GM23248 (cell line): ENCODE data around the gene HRC. TPM values are rescaled to one million over a fixed set of nuclear protein-coding genes. Genes with fewer than 3 reads are reported as not detected.

Source experiments
- DNase-seq: peaks from one replicate; pipeline ENCODE4 v3.0.0-alpha.2; 2015
- H2AFZ ChIP-seq: fragments of 200-600 bp; sonication (generic); 2 replicates; pipeline ENCODE4 v1.6.1; 2016; ENCODE audit warnings: antibody characterized with exemption
- H3F3A ChIP-seq: fragments of 200-600 bp; sonication (generic); 2 replicates; pipeline ENCODE4 v1.6.1; 2016; ENCODE audit warnings: mild to moderate bottlenecking, antibody characterized with exemption, mixed run types; ENCODE audit not compliant: insufficient read depth
- H3K27ac ChIP-seq: fragments of 200-600 bp; sonication (generic); 2 replicates; pipeline ENCODE4 v1.5.1; 2016; ENCODE audit warnings: mild to moderate bottlenecking
- H3K27me3 ChIP-seq: fragments of 200-600 bp; sonication (generic); replicated peaks from 2 replicates; pipeline ENCODE4 v1.6.1; 2016; ENCODE audit warnings: mild to moderate bottlenecking; ENCODE audit not compliant: insufficient read depth
- H3K36me3 ChIP-seq: fragments of 200-600 bp; sonication (generic); 2 replicates; pipeline ENCODE4 v1.6.1; 2016; ENCODE audit warnings: low read depth, mild to moderate bottlenecking
- H3K4me1 ChIP-seq: fragments of 200-600 bp; sonication (generic); 2 replicates; pipeline ENCODE4 v1.6.1; 2016; ENCODE audit warnings: mild to moderate bottlenecking; ENCODE audit not compliant: insufficient read depth
- H3K4me2 ChIP-seq: fragments of 200-600 bp; sonication (generic); one replicate; pipeline ENCODE4 v1.6.1; 2016; ENCODE audit warnings: mild to moderate bottlenecking; ENCODE audit not compliant: unreplicated experiment
- H3K4me3 ChIP-seq: fragments of 200-600 bp; sonication (generic); 2 replicates; pipeline ENCODE4 v1.5.1; 2016; ENCODE audit warnings: mild to moderate bottlenecking
- H3K79me2 ChIP-seq: fragments of 200-600 bp; sonication (generic); 2 replicates; pipeline ENCODE4 v1.6.1; 2016; ENCODE audit warnings: mild to moderate bottlenecking; ENCODE audit not compliant: insufficient read depth
- H3K9ac ChIP-seq: fragments of 200-600 bp; sonication (generic); 2 replicates; pipeline ENCODE4 v1.6.1; 2016; ENCODE audit warnings: mild to moderate bottlenecking
- H3K9me2 ChIP-seq: fragments of 200-600 bp; sonication (generic); 2 replicates; pipeline ENCODE4 v1.6.1; 2016; ENCODE audit warnings: mixed run types, mild to moderate bottlenecking, moderate library complexity; ENCODE audit not compliant: insufficient read depth
- H3K9me3 ChIP-seq: fragments of 200-600 bp; sonication (generic); one replicate; pipeline ENCODE4 v1.6.1; 2017; ENCODE audit warnings: low read depth
- H4K20me1 ChIP-seq: fragments of 200-600 bp; sonication (generic); 2 replicates; pipeline ENCODE4 v1.6.0; 2016; ENCODE audit not compliant: insufficient read depth
- EZH2 ChIP-seq: fragments of 200-600 bp; sonication (generic); IDR thresholded peaks from 2 replicates; pipeline ENCODE4 v1.6.1; 2018; ENCODE audit warnings: antibody characterized with exemption, mild to moderate bottlenecking; ENCODE audit not compliant: insufficient read depth, poor library complexity, severe bottlenecking
- EZH2phosphoT487 ChIP-seq: fragments of 200-600 bp; sonication (generic); IDR thresholded peaks from 2 replicates; pipeline ENCODE4 v1.6.1; 2018; ENCODE audit warnings: antibody characterized with exemption, moderate library complexity, mild to moderate bottlenecking, low read depth; ENCODE audit not compliant: insufficient read depth
- WGBS, 2 experiments: methylation state at CpG; one replicate each; pipeline ENCODE4 v1.1.6; 2015 to 2017; ENCODE audit warnings: low lambda C conversion rate in 2 of 2, low coverage in 1 of 2; ENCODE audit errors: missing lambda C conversion rate in 2 of 2; 5-methylcytosine and 5-hydroxymethylcytosine counted together
- in situ Hi-C: fragments of 300-500 bp; cut with MboI; formaldehyde crosslinking; loops from 2 replicates; pipeline ENCODE4 v1.15.0; 2020
- polyA plus RNA-seq: library from polyadenylated mRNA; unstranded; fragments of >200 nt; fragmentation: Nextera tagmentation; extraction: Ambion mirVana; gene quantifications from 2 replicates; pipeline ENCODE4 v1.2.1, GENCODE V29; 2016
- total RNA-seq: library from RNA; depleted of rRNA; stranded (reverse); fragments of >200 nt; shearing (Covaris generic); gene quantifications from 2 replicates; pipeline ENCODE4 v1.2.3, GENCODE V29; 2014

Gene HRC
- total and polyA plus RNA-seq, 2 experiments from 2014 or later: not detected

- Histone ChIP-seq H3K9ac (peak overlapping the region; percentile 61), H3K9me2 (no peaks in the 10 kb centered on the region), H3F3A (peaks cover 5% of the 10 kb centered on the region; the same call in 1 of the 2 replicates), H3K27ac (no peak overlapping the region), H3K27me3 (no peaks in the 10 kb centered on the region), H3K4me3 (peak overlapping the region; percentile 82), H3K4me1 (peaks cover 4% of the 10 kb centered on the region; the same call in 1 of the 2 replicates), H3K4me2 (peak overlapping the region; percentile 68), H3K79me2 (no peaks in the 10 kb centered on the region), H4K20me1 (no peaks in the 10 kb centered on the region), H2AFZ (peak overlapping the region; percentile 99), H3K36me3 (no peaks in the 10 kb centered on the region), H3K9me3 (no peaks in the 10 kb centered on the region)
- WGBS, 2 experiments: 3 to 4% methylated on average over 17 to 21 of the region's 21 CpGs
- in situ Hi-C loops: no loop called here
- DNase-seq: peak; percentile 96
- TF ChIP-seq EZH2: no peak
- no peak for TF ChIP-seq EZH2phosphoT487
Observed at GRCh38 chr19:49142866-49143335, 12.3 kb downstream of the HRC start.

GRCh38 chr19:49141352-49141751, 13.8 kb downstream of the HRC start:
- no peak overlapping the region for H2AFZ ChIP-seq
- in situ Hi-C loops: no loop called here
- H3K9me2 ChIP-seq: no peaks in the 10 kb centered on the region
- no peak overlapping the region for H3K4me3 ChIP-seq
- no peaks in the 10 kb centered on the region for H3K27me3 ChIP-seq
- H3K79me2 ChIP-seq: no peaks in the 10 kb centered on the region
- H4K20me1 ChIP-seq: no peaks in the 10 kb centered on the region
- H3K36me3 ChIP-seq: no peaks in the 10 kb centered on the region
- no peak overlapping the region for H3K27ac ChIP-seq
- no peaks in the 10 kb centered on the region for H3K9me3 ChIP-seq
- peaks cover 4% of the 10 kb centered on the region; the same call in 1 of the 2 replicates for H3K4me1 ChIP-seq
- no peaks in the 10 kb centered on the region for H3F3A ChIP-seq
- no peak overlapping the region for H3K4me2 ChIP-seq
- WGBS, 2 experiments: 76 to 79% methylated on average over 6 of the region's 6 CpGs
- no peak overlapping the region for H3K9ac ChIP-seq
- no peak for TF ChIP-seq EZH2
- no peak for TF ChIP-seq EZH2phosphoT487
- no peak for DNase-seq

DNA sequence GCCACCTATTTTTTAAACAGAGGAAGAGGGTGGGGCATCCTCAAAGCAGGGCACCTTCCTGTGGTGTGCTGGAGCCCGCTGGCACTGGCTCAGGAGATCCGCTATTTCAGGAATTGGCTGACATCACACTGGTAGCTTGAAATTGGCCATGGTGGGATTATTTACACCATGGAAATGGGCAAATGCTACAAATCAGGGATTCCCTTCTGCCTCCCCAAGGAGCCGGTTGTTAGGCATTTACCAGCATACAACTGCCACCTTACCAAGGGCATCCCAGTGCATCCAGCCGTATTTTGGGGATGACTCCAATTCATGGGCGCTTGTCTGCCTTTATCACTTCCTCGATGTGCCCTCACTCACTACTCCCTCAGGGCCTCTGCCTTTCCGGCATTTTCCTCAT, 14.2 kb downstream of the HRC start:
- Histone ChIP-seq H3K4me3 (no peak overlapping the region), H2AFZ (no peak overlapping the region), H3K79me2 (no peaks in the 10 kb centered on the region), H3K4me2 (no peak overlapping the region), H3K9me2 (no peaks in the 10 kb centered on the region), H3K27ac (no peak overlapping the region), H3K36me3 (no peaks in the 10 kb centered on the region), H3K9ac (no peak overlapping the region), H4K20me1 (no peaks in the 10 kb centered on the region), H3K4me1 (peaks cover 4% of the 10 kb centered on the region; the same call in 1 of the 2 replicates), H3K27me3 (no peaks in the 10 kb centered on the region), H3F3A (no peaks in the 10 kb centered on the region), H3K9me3 (no peaks in the 10 kb centered on the region)
- whole genome bisulfite sequencing, 2 experiments: 85 to 86% methylated on average over 7 of the region's 7 CpGs
- no peak for TF ChIP-seq EZH2phosphoT487
- no peak for TF ChIP-seq EZH2
- in situ Hi-C loops: no loop called here
- no peak for DNase-seq

- no peak for DNase-seq
- H4K20me1 ChIP-seq: no peaks in the 10 kb centered on the region
- WGBS, 2 experiments: 68 to 71% methylated on average over 10 of the region's 10 CpGs
- H3K79me2 ChIP-seq: no peaks in the 10 kb centered on the region
- H3K9ac ChIP-seq: no peak overlapping the region
- no peaks in the 10 kb centered on the region for H3K36me3 ChIP-seq
- no peak overlapping the region for H3K27ac ChIP-seq
- no peaks in the 10 kb centered on the region for H3K9me3 ChIP-seq
- H3K9me2 ChIP-seq: no peaks in the 10 kb centered on the region
- in situ Hi-C loops: no loop called here
- no peak overlapping the region for H3K4me2 ChIP-seq
- TF ChIP-seq EZH2phosphoT487: no peak
- TF ChIP-seq EZH2: no peak
- H3F3A ChIP-seq: no peaks in the 10 kb centered on the region
- H2AFZ ChIP-seq: no peak overlapping the region
- H3K4me1 ChIP-seq: no peaks in the 10 kb centered on the region
- H3K4me3 ChIP-seq: no peak overlapping the region
- H3K27me3 ChIP-seq: no peaks in the 10 kb centered on the region
Observed at GRCh38 chr19:49136771-49137171, 18.4 kb downstream of the HRC start.

- Histone ChIP-seq H4K20me1 (no peaks in the 10 kb centered on the region), H3K27ac (no peak overlapping the region), H3F3A (no peaks in the 10 kb centered on the region), H3K36me3 (no peaks in the 10 kb centered on the region), H3K4me3 (no peak overlapping the region), H3K79me2 (no peaks in the 10 kb centered on the region), H3K27me3 (no peaks in the 10 kb centered on the region), H3K4me2 (no peak overlapping the region), H3K9me3 (no peaks in the 10 kb centered on the region), H2AFZ (no peak overlapping the region), H3K9me2 (no peaks in the 10 kb centered on the region), H3K4me1 (no peaks in the 10 kb centered on the region), H3K9ac (no peak overlapping the region)
- 80 to 84% methylated on average over 5 of the region's 5 CpGs for WGBS, 2 experiments
- DNase-seq: no peak
- TF ChIP-seq EZH2phosphoT487: no peak
- no peak for TF ChIP-seq EZH2
- in situ Hi-C loops: no loop called here
Observed at GRCh38 chr19:49135686-49136085, 19.5 kb downstream of the HRC start.
